GM21528 (cell line): ENCODE results near the gene CDK8.
"Not testable (repeated sequence)": the region's sequence is repeated elsewhere in the genome, so short reads cannot be mapped to it uniquely, and the experiment has no call there.

Source experiments
- ATAC-seq: cut with Tn5 transposase; IDR thresholded peaks from one replicate; pipeline ENCODE4 v1.9.1; 2021; ENCODE audit warnings: mild to moderate bottlenecking, moderate library complexity; ENCODE audit not compliant: unreplicated experiment, low FRiP score

Gene CDK8

DNA sequence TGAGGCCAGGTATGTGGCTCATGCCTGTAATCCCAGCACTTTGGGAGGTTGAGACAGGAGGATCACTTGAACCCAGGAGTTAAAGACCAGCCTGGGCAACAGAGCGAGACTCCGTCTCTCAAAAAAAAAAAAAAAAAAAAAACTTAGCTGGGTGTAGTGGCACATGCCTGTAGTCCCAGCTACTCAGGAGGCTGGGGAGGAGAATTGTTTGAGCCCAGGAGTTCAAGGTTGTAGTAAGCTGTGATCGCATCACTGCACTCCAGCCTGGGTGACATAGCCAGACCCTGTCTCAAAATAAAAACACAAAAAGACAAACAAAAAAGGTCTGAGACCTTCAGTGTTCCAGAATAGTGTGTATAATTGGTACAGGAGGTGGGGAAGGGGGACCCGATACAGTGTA lies 1.9 kb upstream of the CDK8 start:
- not testable (repeated sequence) for ATAC-seq

DNA sequence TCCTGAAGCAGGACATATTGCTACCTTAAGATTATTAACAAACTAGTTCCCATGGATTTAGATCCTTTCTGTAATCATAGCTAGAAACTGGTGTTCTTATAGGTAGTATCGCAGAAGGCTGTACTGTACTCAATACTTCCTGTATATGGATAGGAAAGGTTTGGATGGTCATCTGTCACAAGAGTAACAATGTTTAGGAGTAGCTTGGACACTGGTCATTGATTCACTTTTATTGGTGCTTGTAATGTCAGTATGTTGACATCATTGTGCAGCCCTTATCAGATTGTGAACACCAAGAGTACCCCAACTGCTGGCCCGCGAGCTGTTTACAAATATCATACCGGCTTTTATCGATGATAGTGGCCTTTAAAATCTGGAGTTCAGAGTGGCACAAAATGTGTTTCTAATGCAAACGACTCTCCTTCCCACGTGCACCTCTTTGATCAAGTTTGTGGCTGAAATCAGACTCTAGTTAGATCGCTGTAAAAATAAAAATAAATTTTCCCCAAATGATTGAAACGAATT lies 605 bp upstream of the CDK8 start:
- ATAC-seq, result no peak

DNA sequence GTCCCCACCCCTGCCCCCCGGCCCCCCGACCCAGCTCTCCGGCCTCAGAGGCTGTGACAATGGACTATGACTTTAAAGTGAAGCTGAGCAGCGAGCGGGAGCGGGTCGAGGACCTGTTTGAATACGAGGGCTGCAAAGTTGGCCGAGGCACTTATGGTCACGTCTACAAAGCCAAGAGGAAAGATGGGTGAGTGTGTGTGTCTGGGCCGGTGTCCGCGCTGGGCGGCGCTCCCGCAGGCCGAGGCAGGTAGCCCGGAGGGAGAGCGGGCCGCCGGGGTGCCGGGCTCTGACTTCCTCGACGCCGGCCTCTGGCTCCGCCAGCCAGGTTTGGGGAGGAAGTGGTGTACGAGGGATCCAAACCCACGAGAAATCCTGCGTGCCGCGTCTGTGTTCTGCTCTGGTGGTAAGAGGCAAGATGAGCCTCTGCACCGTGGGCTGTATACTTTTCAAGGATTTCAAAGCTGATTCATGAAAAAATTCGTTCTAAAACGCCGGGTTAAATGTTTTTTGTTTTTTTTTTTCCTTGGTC lies 718 bp downstream of the CDK8 start:
- peak; percentile 46 for ATAC-seq

DNA sequence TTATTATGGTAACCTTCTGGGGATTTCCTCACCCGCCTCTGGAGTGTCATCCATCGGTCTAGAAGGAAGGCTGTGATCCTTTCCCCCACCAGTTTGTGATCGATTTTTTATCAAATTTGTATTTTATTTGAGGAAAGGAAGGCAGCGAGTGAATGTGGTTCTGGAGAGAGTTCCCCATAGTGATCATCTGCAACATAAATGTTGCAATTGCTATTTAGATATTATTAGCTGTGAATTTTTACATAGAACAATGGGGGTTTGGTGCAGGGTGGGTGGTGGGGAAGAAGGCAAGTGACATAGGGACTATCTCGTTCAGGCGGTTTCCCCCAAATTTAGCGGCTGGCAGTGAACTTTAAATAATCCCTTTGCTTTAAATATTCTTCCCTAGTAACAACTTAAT lies 1.2 kb downstream of the CDK8 start:
- no peak for ATAC-seq

DNA sequence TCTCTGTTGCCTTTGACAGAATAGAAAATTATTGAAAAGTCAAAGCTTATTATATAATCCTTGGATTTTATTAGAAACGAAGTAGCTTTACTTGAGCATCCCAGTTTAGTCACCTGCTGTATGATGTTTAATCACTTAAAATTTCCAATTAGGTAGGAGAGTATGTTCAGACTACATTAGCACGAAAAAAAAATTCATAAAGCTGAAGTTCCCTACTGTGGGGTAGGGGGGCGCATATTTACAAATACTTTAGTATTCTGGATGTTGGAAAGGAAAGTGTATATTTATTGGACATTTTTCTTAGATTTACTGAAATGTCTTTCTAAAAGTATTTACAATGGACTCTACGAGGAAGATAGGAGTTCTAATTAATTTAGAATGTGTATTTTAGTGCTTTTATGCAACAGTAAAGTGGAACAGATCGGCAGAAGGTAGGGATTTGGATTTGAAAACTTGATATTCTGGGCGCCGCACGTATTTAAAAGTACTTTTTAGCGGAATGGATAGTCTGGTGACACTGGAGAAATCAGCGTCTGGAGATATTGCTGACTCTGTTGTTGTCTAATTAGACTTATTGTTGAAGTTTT lies 1.9 kb downstream of the CDK8 start:
- ATAC-seq, result no peak

DNA sequence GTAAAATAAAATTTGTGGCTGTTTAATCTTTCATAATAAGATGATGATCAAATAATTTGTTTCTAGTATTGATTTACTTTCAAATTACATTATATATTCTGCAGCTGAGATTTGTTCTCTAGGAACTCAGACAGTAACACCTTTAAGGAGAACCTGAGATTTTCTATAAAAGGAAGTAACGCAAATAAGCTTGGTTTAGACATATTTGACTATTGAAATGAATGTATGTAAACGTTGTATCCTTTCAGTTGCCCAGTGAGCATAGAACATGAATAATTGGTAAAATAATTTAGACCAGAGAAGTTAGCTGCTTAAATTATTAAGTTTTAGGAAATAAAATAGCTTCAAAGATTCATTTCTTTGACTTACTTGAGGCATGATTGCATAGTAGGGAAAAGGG lies 3.1 kb downstream of the CDK8 start:
- no peak for ATAC-seq

DNA sequence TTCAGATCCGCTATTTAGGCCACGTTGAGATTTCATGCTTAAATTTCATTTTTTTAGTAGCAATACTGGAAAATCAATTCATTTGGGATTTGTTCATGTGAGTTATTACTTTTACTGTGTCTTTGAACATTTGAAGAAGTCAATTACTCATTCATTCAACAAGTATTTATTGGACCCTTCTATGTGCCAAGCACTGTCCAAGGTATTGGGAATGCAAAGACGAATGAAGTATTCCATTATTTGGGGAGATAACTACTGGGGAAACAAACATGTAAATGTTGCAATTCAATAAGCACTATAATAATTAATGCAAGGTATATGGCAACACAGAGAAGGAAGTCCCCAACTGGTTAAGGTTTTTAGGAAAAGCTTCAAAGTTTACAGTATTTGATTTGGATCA lies 5.7 kb downstream of the CDK8 start:
- ATAC-seq, result no peak

DNA sequence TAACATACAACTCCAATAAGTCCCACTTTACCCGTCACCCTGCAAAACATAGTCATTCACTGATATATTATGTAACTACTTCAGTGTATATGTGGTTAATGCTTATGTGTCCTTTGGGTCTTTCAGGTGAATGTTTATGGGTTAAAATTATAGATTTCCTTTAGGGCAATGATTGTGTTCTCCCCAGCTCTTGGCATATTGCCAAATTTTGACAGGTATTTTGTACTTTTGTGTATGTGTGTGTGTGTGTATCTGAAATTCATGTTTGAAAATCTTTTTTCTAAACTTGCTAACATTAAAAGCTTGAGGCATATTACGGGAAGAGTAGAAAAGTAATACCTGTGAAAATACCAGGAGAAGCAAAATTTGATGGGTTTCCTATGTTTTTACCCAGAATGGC lies 8.2 kb downstream of the CDK8 start:
- ATAC-seq, result no peak

DNA sequence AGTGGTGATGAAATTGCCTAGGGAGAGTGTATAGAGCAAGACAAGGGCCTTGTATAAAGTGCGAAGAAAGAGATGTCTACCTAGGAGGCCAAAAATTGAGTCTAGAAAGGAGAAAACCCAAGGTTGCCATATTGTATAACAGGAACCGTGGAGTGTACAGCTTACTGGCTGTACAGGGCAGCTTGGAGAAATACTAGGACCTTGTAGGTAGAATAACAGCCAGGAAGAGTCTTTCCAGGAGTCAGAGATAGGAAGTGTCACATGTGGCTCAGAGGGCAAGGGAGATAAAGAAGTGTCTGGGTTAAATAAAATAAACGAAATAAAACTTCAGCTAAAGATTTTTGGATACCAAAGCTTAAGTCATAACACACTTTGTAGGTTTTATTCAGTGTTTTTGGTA lies 12.4 kb downstream of the CDK8 start:
- no peak for ATAC-seq

DNA sequence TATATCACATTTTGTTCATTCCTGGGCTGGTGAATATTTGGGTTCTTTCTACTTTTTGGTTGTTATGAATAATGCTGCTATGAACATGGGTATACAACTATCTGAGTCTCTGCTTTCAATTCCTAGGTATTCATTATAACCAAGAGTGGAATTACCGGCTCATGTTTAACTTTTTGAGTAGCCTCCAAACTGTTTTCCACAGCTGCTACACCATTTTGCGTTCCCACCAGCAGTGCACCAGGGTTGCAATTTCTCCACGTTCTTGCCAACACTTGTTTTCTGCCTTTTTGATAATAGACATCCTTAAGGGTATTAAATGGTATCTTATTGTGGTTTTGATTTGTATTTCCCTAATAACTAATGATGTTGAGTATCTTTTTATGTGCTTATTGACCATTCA lies 16.8 kb downstream of the CDK8 start:
- no peak for ATAC-seq

DNA sequence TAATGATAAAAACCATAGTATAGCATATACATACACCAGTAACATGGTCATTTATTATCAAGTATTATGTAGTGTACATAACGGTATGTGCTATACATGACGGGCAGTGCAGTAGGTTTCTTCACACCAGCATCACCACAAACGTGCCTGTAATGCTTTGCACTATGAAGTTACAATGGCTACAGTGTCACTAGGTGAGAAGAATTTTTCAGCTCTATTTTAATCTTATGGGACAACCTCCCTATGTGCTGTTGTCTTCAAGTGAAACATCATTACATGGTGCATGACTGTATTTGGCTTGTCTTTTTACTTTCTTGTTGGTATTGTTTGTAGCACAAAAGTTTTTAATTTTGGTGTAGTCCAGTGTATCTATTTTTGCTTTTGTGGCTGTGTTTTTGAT lies 18.7 kb downstream of the CDK8 start:
- no peak for ATAC-seq

DNA sequence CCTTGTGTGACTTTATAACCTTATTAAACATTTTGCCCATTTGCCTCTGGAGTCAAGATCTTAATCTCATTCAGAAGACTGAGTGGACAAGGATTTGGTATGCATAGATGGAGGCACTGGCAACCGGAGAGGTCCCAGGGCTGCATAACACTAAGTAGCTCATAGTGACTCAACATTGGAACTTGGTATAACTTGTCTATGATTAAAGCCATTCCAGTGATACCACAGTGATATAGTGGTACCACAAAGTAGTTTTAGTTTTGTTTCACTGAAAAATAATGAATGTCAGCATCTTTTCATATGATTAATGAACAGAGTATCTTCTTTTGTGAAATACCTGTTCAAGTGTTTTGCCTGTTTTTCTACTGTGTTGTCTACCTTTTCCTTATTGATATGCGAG lies 26.4 kb downstream of the CDK8 start:
- ATAC-seq, result no peak

DNA sequence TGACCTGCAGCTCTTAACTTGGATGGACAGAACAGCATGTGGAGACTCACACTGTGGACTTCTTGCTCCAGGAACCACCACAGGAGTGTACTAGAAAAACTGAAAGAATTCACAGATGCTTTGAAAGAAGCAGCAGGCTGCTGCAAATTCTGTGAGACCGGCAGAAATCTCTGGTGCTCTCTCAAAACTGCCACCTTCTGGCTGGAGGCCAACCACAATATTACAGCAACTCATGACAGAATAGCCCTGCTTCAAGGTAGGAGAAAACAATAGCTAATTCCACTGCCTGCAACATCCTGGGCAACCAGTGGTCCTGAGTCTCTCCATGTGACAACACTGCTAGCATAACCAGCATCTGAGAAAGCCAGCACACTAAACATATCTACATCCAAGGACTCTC lies 26.9 kb downstream of the CDK8 start:
- ATAC-seq, result no peak

DNA sequence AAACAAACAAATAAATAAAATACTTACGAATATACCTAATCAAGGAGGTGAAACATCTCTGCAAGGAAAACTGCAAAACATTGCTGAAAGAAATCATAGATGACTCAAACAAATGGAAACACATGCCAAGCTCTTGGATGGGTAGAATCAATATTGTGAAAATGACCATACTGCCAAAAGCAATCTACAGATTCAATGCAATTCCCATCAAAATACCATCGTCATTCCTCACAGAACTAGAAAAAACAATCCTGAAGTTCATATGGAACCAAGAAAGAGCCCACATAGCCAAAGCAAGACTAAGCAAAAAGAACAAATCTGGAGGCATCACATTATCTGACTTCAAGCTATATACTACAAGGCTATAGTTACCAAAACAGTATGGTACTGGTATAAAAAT lies 32.0 kb downstream of the CDK8 start:
- not testable (repeated sequence) for ATAC-seq

DNA sequence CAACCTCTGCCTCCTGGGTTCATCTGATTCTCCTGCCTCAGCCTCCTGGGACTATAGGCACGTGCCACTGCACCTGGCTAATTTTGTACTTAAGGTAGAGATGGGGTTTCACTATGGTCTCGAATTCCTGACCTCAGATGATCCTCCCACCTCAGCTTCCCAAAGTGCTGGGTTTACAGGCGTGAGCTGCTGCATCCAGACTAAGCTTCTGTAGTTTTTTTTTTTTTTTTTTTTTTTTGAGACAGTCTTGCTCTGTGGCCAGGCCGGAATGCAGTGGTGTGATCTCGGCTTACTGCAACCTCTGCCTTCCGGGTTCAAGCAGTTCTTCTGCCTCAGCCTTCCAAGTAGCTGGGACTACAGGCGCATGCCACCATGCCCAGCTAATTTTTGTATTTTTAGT lies 34.9 kb downstream of the CDK8 start:
- ATAC-seq, result not testable (repeated sequence)

DNA sequence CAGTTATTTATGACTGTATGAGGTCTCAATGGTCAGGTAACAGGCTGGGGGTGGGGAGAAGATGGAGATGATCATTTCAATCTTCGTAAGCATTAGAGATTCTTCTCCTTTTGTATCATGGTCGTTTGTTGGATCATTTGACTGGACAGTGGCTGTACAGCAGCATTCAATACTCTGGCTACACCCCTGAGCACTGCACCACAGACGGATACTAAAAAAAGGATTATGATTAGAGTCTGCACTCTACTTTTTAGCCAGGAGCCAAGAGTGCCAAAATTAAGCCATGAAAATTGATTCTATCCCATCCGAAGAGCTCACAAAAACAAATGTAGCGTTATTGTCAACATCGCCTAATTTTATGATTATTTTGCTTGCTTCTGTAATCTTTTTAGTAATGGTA lies 41.9 kb downstream of the CDK8 start:
- no peak for ATAC-seq

DNA sequence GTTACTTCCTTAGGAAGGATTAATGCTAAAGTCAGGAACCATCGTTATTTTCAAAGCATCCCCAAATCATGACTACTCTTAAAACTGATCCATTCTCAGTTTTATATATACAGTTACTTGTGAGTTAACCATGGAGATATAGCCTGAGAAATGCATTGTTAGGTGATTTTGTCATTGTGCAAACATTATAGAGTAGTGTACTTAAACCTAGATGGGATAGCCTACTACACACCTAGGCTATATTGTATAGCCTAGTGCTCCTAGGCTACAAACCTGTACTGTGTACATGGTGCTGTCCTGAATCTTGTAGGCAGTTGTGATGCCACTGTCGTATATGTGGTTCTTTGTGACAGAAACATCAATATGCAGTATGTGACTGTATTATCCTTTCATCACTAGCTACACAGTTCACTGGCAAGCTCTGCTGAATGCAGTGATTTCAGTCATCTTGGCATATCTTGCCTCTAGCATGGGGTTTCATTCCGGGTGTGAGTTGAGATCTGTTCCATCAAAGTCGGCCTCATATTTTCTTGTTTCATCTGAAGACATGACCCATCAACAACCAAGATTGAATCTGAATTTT lies 45.3 kb downstream of the CDK8 start:
- no peak for ATAC-seq

DNA sequence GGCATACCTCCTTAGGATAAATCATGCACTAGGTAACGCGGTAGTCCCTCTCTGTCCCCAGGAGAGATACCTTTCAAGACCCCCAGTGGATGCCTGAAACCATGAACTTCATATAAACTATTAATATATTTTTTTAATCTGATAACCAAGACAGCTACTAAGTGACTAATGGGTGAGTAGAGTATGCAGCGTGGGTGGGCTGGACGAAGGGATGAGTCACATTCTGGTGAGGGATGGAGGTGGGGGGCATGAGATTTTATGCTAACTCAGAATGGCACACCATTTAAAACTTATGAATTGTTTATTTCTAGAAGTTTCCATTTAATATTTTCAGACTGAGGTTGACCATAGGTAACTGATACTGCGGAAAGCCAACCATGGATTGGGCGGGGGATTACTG lies 46.2 kb downstream of the CDK8 start:
- no peak for ATAC-seq

DNA sequence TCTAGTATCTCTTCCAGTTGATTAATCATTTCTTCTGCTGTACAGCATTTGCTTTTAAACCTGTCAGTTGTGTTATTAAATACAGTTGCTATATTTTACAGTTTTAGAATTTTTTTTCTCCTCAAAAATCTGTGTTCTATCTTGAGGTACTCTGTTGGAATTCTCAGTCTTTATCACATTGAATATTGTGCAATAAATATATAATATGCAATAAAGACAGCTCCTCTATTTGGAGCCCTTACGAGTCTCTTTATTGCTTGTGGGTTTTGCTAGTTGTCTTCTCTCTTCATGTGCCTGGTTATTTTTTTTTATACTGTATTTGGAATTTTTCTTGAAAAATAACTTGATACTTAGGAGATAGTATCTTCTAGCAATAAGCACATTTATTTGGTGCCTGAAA lies 51.7 kb downstream of the CDK8 start:
- no peak for ATAC-seq

DNA sequence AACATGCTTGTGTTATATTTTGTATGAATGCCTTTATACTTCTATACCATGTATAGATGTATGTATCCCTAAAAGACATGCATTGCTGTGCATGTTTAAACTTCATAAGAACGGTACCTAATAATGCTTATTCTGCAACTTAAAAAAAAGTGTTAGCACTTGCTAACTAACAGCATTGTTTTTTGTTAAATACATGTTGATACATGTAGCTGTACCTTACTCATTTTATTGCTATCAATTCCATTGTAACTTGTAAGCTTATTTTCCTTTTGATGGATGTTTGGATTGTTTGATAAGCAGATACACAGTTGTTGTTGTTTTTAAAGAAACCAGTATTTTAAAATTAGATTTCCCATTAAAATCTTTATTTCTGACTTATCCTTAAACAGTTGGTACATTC lies 53.8 kb downstream of the CDK8 start:
- no peak for ATAC-seq

DNA sequence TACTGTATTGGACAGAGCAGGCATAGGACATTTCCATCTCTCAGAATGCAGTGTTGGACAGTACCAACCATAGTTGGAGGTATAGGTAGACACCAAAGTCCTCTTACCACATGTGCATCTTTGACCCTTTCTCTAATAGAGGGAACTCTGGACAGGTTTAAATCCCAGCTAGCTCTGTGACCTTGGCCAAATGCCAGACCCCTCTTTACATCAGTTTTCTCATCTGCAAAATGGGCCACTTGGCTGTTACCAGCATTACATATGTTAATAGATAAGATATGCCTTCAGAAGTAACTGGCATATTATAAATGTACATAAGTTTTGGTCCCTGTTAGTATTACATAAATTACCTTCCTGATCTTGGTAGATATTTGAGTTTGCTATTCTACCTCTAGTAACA lies 54.3 kb downstream of the CDK8 start:
- no peak for ATAC-seq

DNA sequence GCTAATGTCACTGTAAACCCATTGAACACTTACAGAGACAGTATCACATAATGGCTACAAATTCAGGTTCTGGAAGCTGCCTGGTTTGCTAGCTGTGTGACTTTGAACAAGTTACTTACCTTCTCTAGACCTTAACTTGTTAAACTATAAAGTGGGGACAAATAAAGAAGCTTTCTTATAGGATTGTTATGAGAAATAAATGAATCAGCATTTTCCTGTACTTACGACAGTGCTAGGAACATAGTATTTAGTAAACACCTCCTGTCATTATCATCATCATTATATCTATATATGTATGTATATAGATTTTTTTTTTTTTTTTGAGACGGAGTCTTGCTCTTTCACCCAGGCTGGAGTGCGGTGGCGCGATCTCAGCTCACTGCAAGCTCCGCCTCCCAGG lies 54.9 kb downstream of the CDK8 start:
- ATAC-seq, result no peak
